ENCODE data around the gene CCDC180. TPM values are rescaled to one million over a fixed set of nuclear protein-coding genes. Genes with fewer than 3 reads are reported as not detected.
"Not testable (repeated sequence)": the region's sequence is repeated elsewhere in the genome, so short reads cannot be mapped to it uniquely, and the experiment has no call there.

Gene CCDC180
- total and polyA plus RNA-seq, 4 donors: 4.1 to 8.5 (median 5.3) TPM

DNA sequence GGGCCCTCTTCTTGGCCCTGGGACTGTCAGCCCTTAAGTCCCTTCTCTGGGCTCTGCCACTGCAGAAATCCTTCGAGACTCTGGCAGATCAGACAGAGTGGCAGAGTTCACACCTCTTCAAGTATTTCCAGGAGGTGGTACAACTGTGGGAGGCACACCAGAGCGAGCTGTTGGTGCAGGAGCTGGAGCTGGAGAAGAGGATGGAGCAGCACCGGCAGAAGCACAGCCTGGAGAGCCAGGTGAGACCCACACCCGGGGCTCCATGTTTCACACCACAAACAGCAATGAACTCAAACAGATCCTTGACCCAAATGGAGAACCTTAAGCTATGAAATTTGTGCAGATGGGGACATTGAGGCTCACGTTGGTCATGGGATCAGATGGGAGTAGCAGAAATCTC lies 17.5 kb downstream of the CCDC180 start:
- no peaks in the 10 kb centered on the region for H3K27me3 ChIP-seq (ENCODE audit: control insufficient read depth in 1 of 2, insufficient read depth in 2 of 2, low read length in 1 of 2)
- intact Hi-C loops (cut with DNase I): no loop called here
- WGBS, 2 donors: 93 to 98% methylated on average over 5 of the region's 5 CpGs
- H3K36me3 ChIP-seq (ENCODE audit: control insufficient read depth in 1 of 2, insufficient read depth in 2 of 2, low read length in 1 of 2): peaks cover 0 to 2% of the 10 kb centered on the region in 2 donors
- no peak overlapping the region for H3K4me3 ChIP-seq (ENCODE audit: low read length in 2 of 2)
- no peak for ATAC-seq (ENCODE audit: low FRiP score)
- no peak overlapping the region for H3K27ac ChIP-seq (ENCODE audit: low read depth in 1 of 2, low read length in 2 of 2)
- no peaks in the 10 kb centered on the region for H3K9me3 ChIP-seq (ENCODE audit: control insufficient read depth, low read length)
- no peaks in the 10 kb centered on the region for H3K4me1 ChIP-seq (ENCODE audit: control insufficient read depth in 1 of 2, insufficient read depth in 2 of 2, low read length in 2 of 2)
- no peak for DNase-seq

DNA sequence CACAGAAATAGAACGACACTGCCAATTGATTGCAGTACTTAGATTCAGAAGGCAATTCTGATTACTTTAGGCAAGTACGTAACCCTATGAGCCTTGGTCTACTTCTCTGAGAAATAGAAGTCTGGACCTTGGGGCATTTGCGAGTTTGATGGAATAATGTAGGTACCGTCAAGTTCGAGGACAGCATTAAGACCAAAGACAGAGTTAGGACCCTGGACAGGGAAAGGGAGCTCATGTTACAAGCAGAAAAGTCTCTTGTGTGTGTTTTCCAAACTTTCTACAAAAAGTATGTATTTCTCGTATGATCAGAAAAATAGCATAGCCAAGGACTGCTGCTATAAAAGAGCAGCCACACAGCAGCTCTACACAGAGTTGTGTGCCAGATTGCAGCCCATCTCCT lies 20.1 kb downstream of the CCDC180 start:
- Histone ChIP-seq H3K4me1 (ENCODE audit: control insufficient read depth in 1 of 2, insufficient read depth in 2 of 2, low read length in 2 of 2) (no peaks in the 10 kb centered on the region), H3K36me3 (ENCODE audit: control insufficient read depth in 1 of 2, insufficient read depth in 2 of 2, low read length in 1 of 2) (peaks cover 0 to 6% of the 10 kb centered on the region in 2 donors), H3K4me3 (ENCODE audit: low read length in 2 of 2) (no peak overlapping the region), H3K9me3 (ENCODE audit: control insufficient read depth, low read length) (no peaks in the 10 kb centered on the region), H3K27ac (ENCODE audit: low read depth in 1 of 2, low read length in 2 of 2) (no peak overlapping the region), H3K27me3 (ENCODE audit: control insufficient read depth in 1 of 2, insufficient read depth in 2 of 2, low read length in 1 of 2) (no peaks in the 10 kb centered on the region)
- intact Hi-C loops (cut with DNase I): no loop called here
- DNase-seq (no peak), ATAC-seq (ENCODE audit: low FRiP score) (no peak)
- WGBS, 2 donors: 83 to 90% methylated on average over 6 of the region's 6 CpGs

DNA sequence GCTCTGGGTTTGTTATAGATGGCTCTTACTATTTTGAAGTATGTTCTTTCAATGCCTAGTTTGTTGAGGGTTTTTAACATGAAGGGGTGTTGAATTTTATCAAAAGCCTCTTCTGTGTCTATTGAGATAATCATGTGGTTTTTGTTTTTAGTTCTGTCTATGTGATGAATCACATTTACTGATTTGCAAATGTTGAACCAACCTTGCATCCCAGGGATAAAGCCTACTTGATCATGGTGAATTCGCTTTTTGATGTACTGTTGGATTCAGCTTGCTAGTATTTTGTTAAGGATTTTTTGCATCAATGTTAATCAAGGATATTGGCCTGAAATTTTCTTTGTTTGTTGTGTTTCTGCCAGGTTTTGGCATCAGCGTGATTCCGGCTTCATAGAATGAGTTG lies 25.5 kb downstream of the CCDC180 start:
- H3K9me3 ChIP-seq (ENCODE audit: control insufficient read depth, low read length): no peaks in the 10 kb centered on the region
- intact Hi-C loops (cut with DNase I): no loop called here
- no peaks in the 10 kb centered on the region for H3K27me3 ChIP-seq (ENCODE audit: control insufficient read depth in 1 of 2, insufficient read depth in 2 of 2, low read length in 1 of 2)
- no peak overlapping the region for H3K27ac ChIP-seq (ENCODE audit: low read depth in 1 of 2, low read length in 2 of 2)
- peaks cover 0 to 6% of the 10 kb centered on the region in 2 donors for H3K36me3 ChIP-seq (ENCODE audit: control insufficient read depth in 1 of 2, insufficient read depth in 2 of 2, low read length in 1 of 2)
- 96 to 97% methylated on average over 3 of the region's 3 CpGs for WGBS, 2 donors
- no peaks in the 10 kb centered on the region for H3K4me1 ChIP-seq (ENCODE audit: control insufficient read depth in 1 of 2, insufficient read depth in 2 of 2, low read length in 2 of 2)
- no peak for ATAC-seq (ENCODE audit: low FRiP score)
- peak overlapping the region in 1 of 2 donors; percentile 4 for H3K4me3 ChIP-seq (ENCODE audit: low read length in 2 of 2)
- DNase-seq: no peak

DNA sequence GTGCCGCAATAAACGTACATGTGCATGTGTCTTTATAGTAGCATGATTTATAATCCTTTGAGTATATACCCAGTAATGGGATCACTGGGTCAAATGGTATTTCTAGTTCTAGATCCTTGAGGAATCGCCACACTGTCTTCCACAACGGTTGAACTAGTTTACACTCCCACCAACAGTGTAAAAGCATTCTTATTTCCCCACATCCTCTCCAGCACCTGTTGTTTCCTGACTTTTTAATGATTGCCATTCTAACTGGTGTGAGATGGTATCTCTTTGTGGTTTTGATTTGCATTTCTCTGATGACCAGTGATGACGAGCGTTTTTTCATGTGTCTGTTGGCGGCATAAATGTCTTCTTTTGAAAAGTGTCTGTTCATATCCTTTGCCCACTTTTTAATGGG lies 28.2 kb downstream of the CCDC180 start:
- ATAC-seq (ENCODE audit: low FRiP score); H3K36me3 ChIP-seq (ENCODE audit: control insufficient read depth in 1 of 2, insufficient read depth in 2 of 2, low read length in 1 of 2); H3K4me3 ChIP-seq (ENCODE audit: low read length in 2 of 2); intact Hi-C loops (cut with DNase I); DNase-seq; H3K9me3 ChIP-seq (ENCODE audit: control insufficient read depth, low read length); H3K27me3 ChIP-seq (ENCODE audit: control insufficient read depth in 1 of 2, insufficient read depth in 2 of 2, low read length in 1 of 2); H3K27ac ChIP-seq (ENCODE audit: low read depth in 1 of 2, low read length in 2 of 2); H3K4me1 ChIP-seq (ENCODE audit: control insufficient read depth in 1 of 2, insufficient read depth in 2 of 2, low read length in 2 of 2): not testable (repeated sequence)
- whole genome bisulfite sequencing, 2 donors: 94 to 97% methylated on average over 7 of the region's 7 CpGs

DNA sequence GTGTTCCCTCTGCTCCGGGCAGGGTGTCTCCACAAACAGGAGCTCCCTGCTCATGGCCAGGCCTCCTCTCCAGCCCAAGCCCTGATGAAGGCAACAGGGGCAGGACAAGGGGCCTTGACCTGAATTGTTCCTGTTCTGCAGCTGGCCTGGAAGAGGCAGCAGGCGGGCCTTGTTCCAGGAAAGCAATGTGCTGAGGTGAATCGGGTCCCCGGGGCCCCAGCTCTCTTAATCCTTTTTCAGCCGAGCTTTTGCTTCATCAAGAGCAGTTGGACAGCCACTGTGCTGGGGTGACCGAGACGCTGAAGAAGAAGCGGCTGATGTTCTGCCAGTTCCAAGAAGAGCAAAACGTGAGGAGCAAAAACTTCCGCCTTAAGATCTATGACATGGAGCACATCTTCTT lies 41.4 kb downstream of the CCDC180 start:
- 91 to 93% methylated on average over 10 of the region's 10 CpGs for WGBS, 2 donors
- peaks cover 0 to 4% of the 10 kb centered on the region in 2 donors for H3K36me3 ChIP-seq (ENCODE audit: control insufficient read depth in 1 of 2, insufficient read depth in 2 of 2, low read length in 1 of 2)
- no peaks in the 10 kb centered on the region for H3K9me3 ChIP-seq (ENCODE audit: control insufficient read depth, low read length)
- H3K4me3 ChIP-seq (ENCODE audit: low read length in 2 of 2): no peak overlapping the region
- intact Hi-C loops (cut with DNase I): no loop called here
- no peaks in the 10 kb centered on the region for H3K27me3 ChIP-seq (ENCODE audit: control insufficient read depth in 1 of 2, insufficient read depth in 2 of 2, low read length in 1 of 2)
- no peak overlapping the region for H3K27ac ChIP-seq (ENCODE audit: low read depth in 1 of 2, low read length in 2 of 2)
- DNase-seq: no peak
- H3K4me1 ChIP-seq (ENCODE audit: control insufficient read depth in 1 of 2, insufficient read depth in 2 of 2, low read length in 2 of 2): no peaks in the 10 kb centered on the region
- ATAC-seq (ENCODE audit: low FRiP score): no peak

DNA sequence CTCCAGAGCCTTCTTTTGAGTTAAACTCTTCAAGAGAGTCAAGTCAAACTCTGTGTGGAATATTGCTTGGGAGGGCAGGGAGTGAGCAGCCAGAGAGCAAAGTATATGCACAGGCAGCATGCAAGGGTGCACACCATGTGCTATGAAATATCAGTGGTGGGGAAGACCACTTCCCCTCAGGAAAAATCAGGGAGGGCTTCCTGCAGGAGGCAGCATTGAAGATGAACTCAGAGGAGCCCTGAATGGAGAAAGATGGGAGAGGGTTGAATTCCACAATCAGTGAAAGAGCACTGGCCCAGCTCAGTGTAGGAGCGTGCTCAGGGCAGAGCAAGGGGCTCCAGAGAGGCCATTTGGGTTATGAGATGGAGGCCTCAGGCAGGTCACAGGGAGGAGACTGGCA lies 41.9 kb downstream of the CCDC180 start:
- Histone ChIP-seq H3K27me3 (ENCODE audit: control insufficient read depth in 1 of 2, insufficient read depth in 2 of 2, low read length in 1 of 2) (no peaks in the 10 kb centered on the region), H3K27ac (ENCODE audit: low read depth in 1 of 2, low read length in 2 of 2) (no peak overlapping the region), H3K36me3 (ENCODE audit: control insufficient read depth in 1 of 2, insufficient read depth in 2 of 2, low read length in 1 of 2) (peaks cover 0 to 2% of the 10 kb centered on the region in 2 donors), H3K9me3 (ENCODE audit: control insufficient read depth, low read length) (no peaks in the 10 kb centered on the region), H3K4me3 (ENCODE audit: low read length in 2 of 2) (no peak overlapping the region), H3K4me1 (ENCODE audit: control insufficient read depth in 1 of 2, insufficient read depth in 2 of 2, low read length in 2 of 2) (no peaks in the 10 kb centered on the region)
- intact Hi-C loops (cut with DNase I): no loop called here
- no peak for DNase-seq
- WGBS, 2 donors: 93 to 95% methylated on average over 1 of the region's 1 CpG
- no peak for ATAC-seq (ENCODE audit: low FRiP score)

DNA sequence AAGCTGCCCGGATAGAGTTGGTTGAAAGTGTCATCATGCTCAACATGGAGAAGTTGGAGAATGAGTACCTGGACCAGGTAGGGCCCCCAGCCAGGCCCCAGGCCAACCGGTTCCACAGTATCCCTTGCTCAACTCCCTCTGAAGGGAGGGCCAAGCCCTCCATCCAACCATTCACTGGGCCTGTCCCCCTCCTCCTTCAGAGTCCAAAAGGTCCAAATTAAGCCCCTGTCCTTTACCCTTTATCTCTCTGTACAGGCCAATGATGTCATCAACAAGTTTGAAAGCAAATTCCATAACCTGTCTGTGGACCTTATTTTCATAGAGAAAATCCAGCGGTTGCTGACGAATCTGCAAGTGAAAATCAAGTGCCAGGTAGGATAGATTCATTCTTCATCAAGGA lies 47.2 kb downstream of the CCDC180 start:
- H3K36me3 ChIP-seq (ENCODE audit: control insufficient read depth in 1 of 2, insufficient read depth in 2 of 2, low read length in 1 of 2): no peaks in the 10 kb centered on the region
- H3K4me1 ChIP-seq (ENCODE audit: control insufficient read depth in 1 of 2, insufficient read depth in 2 of 2, low read length in 2 of 2): no peaks in the 10 kb centered on the region
- no peak overlapping the region for H3K27ac ChIP-seq (ENCODE audit: low read depth in 1 of 2, low read length in 2 of 2)
- H3K9me3 ChIP-seq (ENCODE audit: control insufficient read depth, low read length): no peaks in the 10 kb centered on the region
- no peak overlapping the region for H3K4me3 ChIP-seq (ENCODE audit: low read length in 2 of 2)
- intact Hi-C loops (cut with DNase I): no loop called here
- DNase-seq (no peak), ATAC-seq (ENCODE audit: low FRiP score) (no peak)
- no peaks in the 10 kb centered on the region for H3K27me3 ChIP-seq (ENCODE audit: control insufficient read depth in 1 of 2, insufficient read depth in 2 of 2, low read length in 1 of 2)
- WGBS, 2 donors: 93 to 94% methylated on average over 4 of the region's 4 CpGs

DNA sequence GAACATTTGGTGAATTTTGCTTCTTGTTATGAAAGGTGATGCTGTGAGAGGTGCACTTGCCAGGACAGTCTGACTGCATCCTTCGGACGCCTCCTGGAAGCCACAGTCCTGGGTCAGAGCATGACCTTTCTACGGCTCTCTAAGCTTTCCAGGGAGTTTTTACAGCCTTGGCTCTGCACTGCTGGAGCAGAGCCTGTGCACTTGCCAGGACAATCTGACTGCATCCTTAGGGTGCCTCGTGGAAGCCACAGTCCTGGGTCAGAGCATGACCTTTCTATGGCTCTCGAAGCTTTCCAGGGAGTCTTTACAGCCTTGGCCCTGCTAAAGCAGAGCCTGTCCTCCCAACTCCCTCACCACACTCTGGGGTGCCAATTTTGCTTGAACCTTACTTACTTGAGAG lies 49.6 kb downstream of the CCDC180 start:
- ATAC-seq (ENCODE audit: low FRiP score): no peak
- no peaks in the 10 kb centered on the region for H3K36me3 ChIP-seq (ENCODE audit: control insufficient read depth in 1 of 2, insufficient read depth in 2 of 2, low read length in 1 of 2)
- H3K4me1 ChIP-seq (ENCODE audit: control insufficient read depth in 1 of 2, insufficient read depth in 2 of 2, low read length in 2 of 2): no peaks in the 10 kb centered on the region
- DNase-seq: no peak
- intact Hi-C loops (cut with DNase I): no loop called here
- H3K9me3 ChIP-seq (ENCODE audit: control insufficient read depth, low read length): no peaks in the 10 kb centered on the region
- H3K27me3 ChIP-seq (ENCODE audit: control insufficient read depth in 1 of 2, insufficient read depth in 2 of 2, low read length in 1 of 2): no peaks in the 10 kb centered on the region
- no peak overlapping the region for H3K27ac ChIP-seq (ENCODE audit: low read depth in 1 of 2, low read length in 2 of 2)
- WGBS, 2 donors: 56 to 66% methylated on average over 5 of the region's 5 CpGs
- H3K4me3 ChIP-seq (ENCODE audit: low read length in 2 of 2): no peak overlapping the region
